Measurements from ENCODE around the gene EFS. TPM values are rescaled to one million over a fixed set of nuclear protein-coding genes. Genes with fewer than 3 reads are reported as not detected.

EFS gene
- total and polyA plus RNA-seq, 9 donors, result 10.8 to 44.2 (median 29.2) TPM

DNA sequence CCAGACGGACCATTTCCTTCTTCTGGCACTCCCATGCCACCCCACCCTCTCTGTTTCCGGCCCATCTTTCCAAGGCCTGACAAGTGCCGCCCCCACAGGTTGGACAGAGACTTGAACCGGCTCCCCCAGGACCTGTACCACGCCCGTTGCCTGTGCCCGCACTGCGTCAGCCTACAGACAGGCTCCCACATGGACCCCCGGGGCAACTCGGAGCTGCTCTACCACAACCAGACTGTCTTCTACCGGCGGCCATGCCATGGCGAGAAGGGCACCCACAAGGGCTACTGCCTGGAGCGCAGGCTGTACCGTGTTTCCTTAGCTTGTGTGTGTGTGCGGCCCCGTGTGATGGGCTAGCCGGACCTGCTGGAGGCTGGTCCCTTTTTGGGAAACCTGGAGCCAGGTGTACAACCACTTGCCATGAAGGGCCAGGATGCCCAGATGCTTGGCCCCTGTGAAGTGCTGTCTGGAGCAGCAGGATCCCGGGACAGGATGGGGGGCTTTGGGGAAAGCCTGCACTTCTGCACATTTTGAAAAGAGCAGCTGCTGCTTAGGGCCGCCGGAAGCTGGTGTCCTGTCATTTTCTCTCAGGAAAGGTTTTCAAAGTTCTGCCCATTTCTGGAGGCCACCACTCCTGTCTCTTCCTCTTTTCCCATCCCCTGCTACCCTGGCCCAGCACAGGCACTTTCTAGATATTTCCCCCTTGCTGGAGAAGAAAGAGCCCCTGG, 10.7 kb upstream of the EFS start:
- 83 to 94% (median 90%) methylated on average over 16 to 21 of the region's 21 CpGs for WGBS, 3 donors
- TF ChIP-seq POLR2A (IDR thresholded peaks at IDR 0.05) (no peak), EP300 (IDR thresholded peaks at IDR 0.05) (no peak)
- TF ChIP-seq, protein P1, sequence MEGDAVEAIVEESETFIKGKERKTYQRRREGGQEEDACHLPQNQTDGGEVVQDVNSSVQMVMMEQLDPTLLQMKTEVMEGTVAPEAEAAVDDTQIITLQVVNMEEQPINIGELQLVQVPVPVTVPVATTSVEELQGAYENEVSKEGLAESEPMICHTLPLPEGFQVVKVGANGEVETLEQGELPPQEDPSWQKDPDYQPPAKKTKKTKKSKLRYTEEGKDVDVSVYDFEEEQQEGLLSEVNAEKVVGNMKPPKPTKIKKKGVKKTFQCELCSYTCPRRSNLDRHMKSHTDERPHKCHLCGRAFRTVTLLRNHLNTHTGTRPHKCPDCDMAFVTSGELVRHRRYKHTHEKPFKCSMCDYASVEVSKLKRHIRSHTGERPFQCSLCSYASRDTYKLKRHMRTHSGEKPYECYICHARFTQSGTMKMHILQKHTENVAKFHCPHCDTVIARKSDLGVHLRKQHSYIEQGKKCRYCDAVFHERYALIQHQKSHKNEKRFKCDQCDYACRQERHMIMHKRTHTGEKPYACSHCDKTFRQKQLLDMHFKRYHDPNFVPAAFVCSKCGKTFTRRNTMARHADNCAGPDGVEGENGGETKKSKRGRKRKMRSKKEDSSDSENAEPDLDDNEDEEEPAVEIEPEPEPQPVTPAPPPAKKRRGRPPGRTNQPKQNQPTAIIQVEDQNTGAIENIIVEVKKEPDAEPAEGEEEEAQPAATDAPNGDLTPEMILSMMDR (IDR thresholded peaks at IDR 0.05), result no peak
- no peak overlapping the region for H3K27ac ChIP-seq
- no peaks in the 10 kb centered on the region for H3K9me3 ChIP-seq
- no peak for DNase-seq
- H3K4me3 ChIP-seq, result no peak overlapping the region
- no peaks in the 10 kb centered on the region for H3K36me3 ChIP-seq
- intact Hi-C loops (cut with DNase I), result loop anchor here (5.0 to 10.0 kb wide), 3 partner anchors 48 to 111 kb away; no protein-coding TSS in a partner anchor
- H3K4me1 ChIP-seq (ENCODE audit: insufficient read depth), result no peaks in the 10 kb centered on the region
- H3K27me3 ChIP-seq, result no peaks in the 10 kb centered on the region

DNA sequence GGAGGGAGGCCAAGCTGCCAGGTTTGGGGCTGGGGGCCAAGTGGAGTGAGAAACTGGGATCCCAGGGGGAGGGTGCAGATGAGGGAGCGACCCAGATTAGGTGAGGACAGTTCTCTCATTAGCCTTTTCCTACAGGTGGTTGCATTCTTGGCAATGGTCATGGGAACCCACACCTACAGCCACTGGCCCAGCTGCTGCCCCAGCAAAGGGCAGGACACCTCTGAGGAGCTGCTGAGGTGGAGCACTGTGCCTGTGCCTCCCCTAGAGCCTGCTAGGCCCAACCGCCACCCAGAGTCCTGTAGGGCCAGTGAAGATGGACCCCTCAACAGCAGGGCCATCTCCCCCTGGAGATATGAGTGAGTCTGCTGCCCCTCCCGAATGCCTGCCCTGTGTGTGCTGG, 8.1 kb upstream of the EFS start:
- Histone ChIP-seq H3K4me3 (no peak overlapping the region), H3K27ac (no peak overlapping the region), H3K9me3 (no peaks in the 10 kb centered on the region), H3K27me3 (no peaks in the 10 kb centered on the region), H3K4me1 (ENCODE audit: insufficient read depth) (no peaks in the 10 kb centered on the region), H3K36me3 (no peaks in the 10 kb centered on the region)
- DNase-seq, result no peak
- WGBS, 3 donors, result 81 to 84% (median 84%) methylated on average over 3 of the region's 3 CpGs
- intact Hi-C loops (cut with DNase I), result loop anchor here in 2 of 4 donors (10.0 kb wide), 2 partner anchors 98 to 108 kb away; no protein-coding TSS in a partner anchor
- no peak for TF ChIP-seq POLR2A (IDR thresholded peaks at IDR 0.05)
- TF ChIP-seq, protein P1 (IDR thresholded peaks at IDR 0.05), result no peak
- no peak for TF ChIP-seq EP300 (IDR thresholded peaks at IDR 0.05)

DNA sequence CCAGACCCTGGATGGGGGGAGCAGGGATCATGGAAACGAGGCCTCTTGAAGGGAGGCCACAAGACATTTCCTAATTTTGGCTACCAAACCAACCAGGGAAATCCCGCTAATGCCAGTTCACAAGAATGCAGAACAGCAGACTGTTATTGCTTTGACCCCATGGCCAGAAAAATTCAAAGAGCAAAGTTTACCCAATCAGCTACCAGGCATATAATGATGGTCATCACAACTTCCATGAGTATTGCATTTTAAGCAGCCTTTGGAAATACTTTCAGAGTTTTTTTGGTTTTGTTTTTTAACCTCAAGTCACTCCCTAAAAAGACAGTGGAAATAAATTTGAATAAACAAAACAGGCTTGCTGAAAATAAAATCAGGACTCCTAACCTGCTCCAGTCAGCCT, 7.5 kb upstream of the EFS start, which contains the start of gene IL25:
IL25 (plus strand) TSS at position 301 of the 400 bp plus-strand sequence.
- TF ChIP-seq EP300 (IDR thresholded peaks at IDR 0.05) (no peak), POLR2A (IDR thresholded peaks at IDR 0.05) (no peak)
- TF ChIP-seq, protein P1 (IDR thresholded peaks at IDR 0.05), result no peak
- H3K27me3 ChIP-seq, result no peaks in the 10 kb centered on the region
- WGBS, 3 donors, result 41 to 59% (median 57%) methylated on average over 2 of the region's 2 CpGs
- no peak for DNase-seq
- no peak within 1 kb of the TSS for H3K4me3 ChIP-seq
- H3K27ac ChIP-seq, result no peak within 1 kb of the TSS
- intact Hi-C loops (cut with DNase I), result loop anchor here in 2 of 4 donors (10.0 kb wide), 2 partner anchors 98 to 108 kb away; no protein-coding TSS in a partner anchor
- H3K4me1 ChIP-seq (ENCODE audit: insufficient read depth), result no peaks in the 10 kb centered on the region
- H3K9me3 ChIP-seq, result no peaks in the 10 kb centered on the region
- no peaks in the 10 kb centered on the region for H3K36me3 ChIP-seq

DNA sequence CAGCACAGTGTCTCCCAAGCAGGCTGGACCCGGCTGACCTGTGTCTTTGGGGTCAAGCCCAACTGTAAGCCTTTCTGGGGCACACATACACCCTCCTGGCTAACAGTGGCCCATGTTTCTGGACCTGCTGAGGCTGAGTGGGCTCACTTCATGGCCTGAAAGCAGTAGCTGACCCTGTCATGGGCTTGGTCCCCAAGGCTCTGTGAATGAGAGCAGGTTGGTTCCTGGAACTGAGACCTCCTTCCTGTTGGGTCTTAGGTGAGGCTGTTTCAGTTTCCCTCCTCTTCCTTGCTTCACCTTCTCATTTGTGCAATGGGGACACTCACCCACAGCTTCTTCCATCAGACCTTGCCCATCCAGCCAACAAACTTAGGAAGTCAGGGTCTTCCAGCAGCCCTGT, 6.9 kb upstream of the EFS start:
- Histone ChIP-seq H3K36me3 (no peaks in the 10 kb centered on the region), H3K4me1 (ENCODE audit: insufficient read depth) (no peaks in the 10 kb centered on the region), H3K9me3 (no peaks in the 10 kb centered on the region), H3K4me3 (no peak overlapping the region), H3K27me3 (no peaks in the 10 kb centered on the region), H3K27ac (no peak overlapping the region)
- WGBS, 3 donors, result 82 to 100% (median 89%) methylated on average over 1 of the region's 1 CpG
- no peak for DNase-seq
- intact Hi-C loops (cut with DNase I), result loop anchor here in 2 of 4 donors (10.0 kb wide), 2 partner anchors 97 to 107 kb away; no protein-coding TSS in a partner anchor
- TF ChIP-seq, protein P1 (IDR thresholded peaks at IDR 0.05), result no peak
- no peak for TF ChIP-seq EP300 (IDR thresholded peaks at IDR 0.05)
- TF ChIP-seq POLR2A (IDR thresholded peaks at IDR 0.05), result no peak

All from ovary (tissue), 9 donors.